ENCODE results near the gene GOSR1.
"Not testable (repeated sequence)": the region's sequence is repeated elsewhere in the genome, so short reads cannot be mapped to it uniquely, and the experiment has no call there.

The GOSR1 gene

GRCh38 chr17:30433514-30433913 lies 43.7 kb upstream of the GOSR1 start:
- Histone ChIP-seq H3K36me3 (ENCODE audit: low read length) (no peaks in the 10 kb centered on the region), H2AFZ (ENCODE audit: low read depth, low read length, severe bottlenecking) (no peak overlapping the region), H3K9me2 (replicated peaks; ENCODE audit: insufficient read depth, low read length) (no peaks in the 10 kb centered on the region), H3F3A (ENCODE audit: insufficient read depth) (no peaks in the 10 kb centered on the region; the same call in 1 of the 2 replicates), H3K9me3 (ENCODE audit: insufficient read depth, low read length) (no peaks in the 10 kb centered on the region), H3K9ac (ENCODE audit: low read length) (no peak overlapping the region), H3K27me3 (ENCODE audit: low read length) (no peaks in the 10 kb centered on the region), H3K4me2 (ENCODE audit: low read depth, low read length, poor library complexity, severe bottlenecking) (no peak overlapping the region), H3K79me2 (ENCODE audit: insufficient read depth, low read length) (no peaks in the 10 kb centered on the region), H3K27ac (ENCODE audit: low read depth, low read length) (no peak overlapping the region), H3K4me3 (ENCODE audit: insufficient read depth, low read length, poor library complexity, severe bottlenecking) (no peak overlapping the region), H4K20me1 (ENCODE audit: low read depth, low read length) (no peaks in the 10 kb centered on the region)
- TF ChIP-seq EZH2phosphoT487 (conservative IDR thresholded peaks at IDR 0.05; ENCODE audit: low read length) (no peak), CTCF (IDR thresholded peaks at IDR 0.05; ENCODE audit: insufficient read depth, low read length, poor library complexity, severe bottlenecking) (no peak)

- Histone ChIP-seq H3K27me3 (ENCODE audit: low read length) (no peaks in the 10 kb centered on the region), H3K4me3 (ENCODE audit: insufficient read depth, low read length, poor library complexity, severe bottlenecking) (no peak overlapping the region), H3K27ac (ENCODE audit: low read depth, low read length) (no peak overlapping the region), H3K36me3 (ENCODE audit: low read length) (no peaks in the 10 kb centered on the region), H3K79me2 (ENCODE audit: insufficient read depth, low read length) (no peaks in the 10 kb centered on the region), H3K9ac (ENCODE audit: low read length) (no peak overlapping the region), H3K4me2 (ENCODE audit: low read depth, low read length, poor library complexity, severe bottlenecking) (no peak overlapping the region), H4K20me1 (ENCODE audit: low read depth, low read length) (no peaks in the 10 kb centered on the region), H2AFZ (ENCODE audit: low read depth, low read length, severe bottlenecking) (no peak overlapping the region), H3K9me2 (replicated peaks; ENCODE audit: insufficient read depth, low read length) (no peaks in the 10 kb centered on the region), H3F3A (ENCODE audit: insufficient read depth) (no peaks in the 10 kb centered on the region), H3K9me3 (ENCODE audit: insufficient read depth, low read length) (no peaks in the 10 kb centered on the region)
- TF ChIP-seq EZH2phosphoT487 (conservative IDR thresholded peaks at IDR 0.05; ENCODE audit: low read length) (no peak), CTCF (IDR thresholded peaks at IDR 0.05; ENCODE audit: insufficient read depth, low read length, poor library complexity, severe bottlenecking) (no peak)
Observed at GRCh38 chr17:30436729-30437128, 40.5 kb upstream of the GOSR1 start.

GRCh38 chr17:30443721-30444120 lies 33.5 kb upstream of the GOSR1 start:
- H3K9me3 ChIP-seq (ENCODE audit: insufficient read depth, low read length), result no peaks in the 10 kb centered on the region
- no peak overlapping the region for H3K4me2 ChIP-seq (ENCODE audit: low read depth, low read length, poor library complexity, severe bottlenecking)
- no peaks in the 10 kb centered on the region for H3K79me2 ChIP-seq (ENCODE audit: insufficient read depth, low read length)
- no peak overlapping the region for H3K27ac ChIP-seq (ENCODE audit: low read depth, low read length)
- H3K4me3 ChIP-seq (ENCODE audit: insufficient read depth, low read length, poor library complexity, severe bottlenecking), result no peak overlapping the region
- no peak for TF ChIP-seq CTCF (IDR thresholded peaks at IDR 0.05; ENCODE audit: insufficient read depth, low read length, poor library complexity, severe bottlenecking)
- TF ChIP-seq EZH2phosphoT487 (conservative IDR thresholded peaks at IDR 0.05; ENCODE audit: low read length), result no peak
- no peaks in the 10 kb centered on the region for H3K27me3 ChIP-seq (ENCODE audit: low read length)
- no peak overlapping the region for H2AFZ ChIP-seq (ENCODE audit: low read depth, low read length, severe bottlenecking)
- H3K9me2 ChIP-seq (replicated peaks; ENCODE audit: insufficient read depth, low read length), result no peaks in the 10 kb centered on the region
- H3K9ac ChIP-seq (ENCODE audit: low read length), result no peak overlapping the region
- H3F3A ChIP-seq (ENCODE audit: insufficient read depth), result no peaks in the 10 kb centered on the region
- H4K20me1 ChIP-seq (ENCODE audit: low read depth, low read length), result no peaks in the 10 kb centered on the region
- H3K36me3 ChIP-seq (ENCODE audit: low read length), result 0 out of 2 replicates have a peak, but pooled peaks cover 2% of the 10 kb centered on the region

- H3K4me2 ChIP-seq (ENCODE audit: low read depth, low read length, poor library complexity, severe bottlenecking); H2AFZ ChIP-seq (ENCODE audit: low read depth, low read length, severe bottlenecking); H3K4me3 ChIP-seq (ENCODE audit: insufficient read depth, low read length, poor library complexity, severe bottlenecking); H3K27me3 ChIP-seq (ENCODE audit: low read length); H3F3A ChIP-seq (ENCODE audit: insufficient read depth); H3K9me2 ChIP-seq (replicated peaks; ENCODE audit: insufficient read depth, low read length); H3K79me2 ChIP-seq (ENCODE audit: insufficient read depth, low read length); H4K20me1 ChIP-seq (ENCODE audit: low read depth, low read length); H3K27ac ChIP-seq (ENCODE audit: low read depth, low read length); H3K9ac ChIP-seq (ENCODE audit: low read length); H3K9me3 ChIP-seq (ENCODE audit: insufficient read depth, low read length); H3K36me3 ChIP-seq (ENCODE audit: low read length): not testable (repeated sequence)
Observed at GRCh38 chr17:30446640-30447039, 30.6 kb upstream of the GOSR1 start.
